GM19328 (cell line): ENCODE data around the gene DIAPH3.
"Not testable (repeated sequence)": the region's sequence is repeated elsewhere in the genome, so short reads cannot be mapped to it uniquely, and the experiment has no call there.

Experiments
- ATAC-seq: cut with Tn5 transposase; IDR thresholded peaks from one replicate; pipeline ENCODE4 v1.9.1; 2021; ENCODE audit warnings: mild to moderate bottlenecking, moderate library complexity; ENCODE audit not compliant: unreplicated experiment

DIAPH3 gene

DNA sequence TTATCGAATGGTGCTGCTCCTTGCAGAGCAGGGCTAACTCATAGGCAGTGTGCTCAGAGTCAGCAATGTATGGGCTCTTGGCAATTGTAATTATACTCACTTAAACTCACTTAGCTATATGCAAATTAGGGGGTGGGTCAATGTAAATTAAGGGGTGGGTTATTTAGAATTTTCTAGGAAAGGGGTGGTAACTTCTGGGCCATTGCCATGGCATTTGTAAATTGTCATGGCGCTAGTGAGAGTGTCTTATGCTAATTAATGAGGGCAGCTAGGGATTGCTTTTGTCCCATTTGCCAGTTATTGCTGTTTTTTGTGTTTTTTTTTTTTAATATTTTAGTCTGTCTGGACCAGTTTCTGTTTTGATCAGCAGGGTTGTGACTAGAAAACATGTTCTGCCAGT lies 68.4 kb downstream of the DIAPH3 start:
- no peak for ATAC-seq

DNA sequence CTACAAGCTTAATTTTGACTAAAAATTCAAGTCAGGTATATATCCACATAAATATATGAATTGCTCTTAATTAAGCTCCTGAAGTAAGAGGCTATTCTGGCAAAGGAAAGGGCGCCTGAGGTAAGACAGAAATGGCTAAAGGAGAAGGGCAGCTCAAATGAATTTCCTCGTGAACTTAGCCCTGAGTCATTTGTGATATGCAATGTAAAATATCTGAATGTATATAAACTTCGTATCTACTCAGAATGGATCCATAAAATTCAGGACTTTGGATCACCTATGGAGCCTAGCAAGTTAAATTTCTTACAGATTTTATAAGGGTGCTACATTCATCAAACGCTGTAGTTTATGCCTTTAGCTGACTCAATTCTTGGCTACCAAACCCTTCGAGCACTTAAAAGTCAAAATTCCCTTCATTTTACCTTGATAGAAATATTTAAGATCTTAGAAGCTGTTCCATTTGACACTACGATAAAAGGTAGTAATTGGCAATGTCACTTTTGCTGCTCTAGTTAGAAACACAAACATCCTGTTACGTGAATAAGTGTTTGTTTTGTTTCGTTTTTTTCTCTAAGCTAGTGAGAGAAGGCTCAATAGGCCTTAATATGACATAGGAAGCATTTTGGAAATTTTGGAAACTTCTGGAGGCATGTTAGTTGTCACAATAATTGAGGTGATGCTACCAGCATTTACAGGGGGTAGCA lies 69.2 kb downstream of the DIAPH3 start:
- no peak for ATAC-seq

- ATAC-seq: no peak
Observed at GRCh38 chr13:60093425-60094019, 70.2 kb downstream of the DIAPH3 start.

- no peak for ATAC-seq
Observed at GRCh38 chr13:60091573-60091972, 72.2 kb downstream of the DIAPH3 start.

- no peak for ATAC-seq
Observed at GRCh38 chr13:60090574-60090973, 73.2 kb downstream of the DIAPH3 start.

DNA sequence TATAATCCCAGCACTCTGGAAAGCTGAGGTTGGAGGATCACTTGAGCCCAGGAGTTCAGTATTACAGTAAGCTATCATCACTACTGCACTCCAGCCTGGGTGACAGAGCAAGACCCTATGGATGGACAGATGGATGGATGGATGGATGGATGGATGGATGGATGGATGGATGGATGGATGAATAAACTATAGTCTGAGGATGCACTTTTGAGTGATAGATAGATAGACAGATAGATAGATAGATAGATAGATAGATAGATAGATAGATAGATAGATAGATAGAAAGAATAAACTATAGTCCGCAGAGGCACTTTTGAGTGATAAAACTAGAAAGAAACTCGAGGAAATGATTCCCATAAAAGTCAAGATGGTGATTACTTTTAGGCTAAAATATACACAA lies 79.9 kb downstream of the DIAPH3 start:
- ATAC-seq: not testable (repeated sequence)

DNA sequence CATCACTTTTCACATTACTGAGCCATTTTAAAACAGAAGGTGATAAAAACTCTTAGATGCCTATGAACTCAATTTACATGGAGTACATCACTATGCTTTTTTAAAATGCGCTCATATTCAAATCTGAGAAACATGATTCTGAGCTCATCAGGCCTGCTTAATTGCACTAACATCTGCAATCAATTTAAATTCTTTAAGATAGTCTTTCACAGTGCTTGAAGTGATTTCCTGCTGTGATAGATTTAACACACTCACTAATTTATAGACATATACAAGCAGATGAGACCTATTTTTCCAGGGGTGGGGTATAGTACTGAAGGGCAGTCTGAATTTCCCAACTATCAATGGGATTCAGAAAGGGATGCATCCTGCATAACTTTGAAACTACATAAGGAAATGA lies 82.9 kb downstream of the DIAPH3 start:
- no peak for ATAC-seq

DNA sequence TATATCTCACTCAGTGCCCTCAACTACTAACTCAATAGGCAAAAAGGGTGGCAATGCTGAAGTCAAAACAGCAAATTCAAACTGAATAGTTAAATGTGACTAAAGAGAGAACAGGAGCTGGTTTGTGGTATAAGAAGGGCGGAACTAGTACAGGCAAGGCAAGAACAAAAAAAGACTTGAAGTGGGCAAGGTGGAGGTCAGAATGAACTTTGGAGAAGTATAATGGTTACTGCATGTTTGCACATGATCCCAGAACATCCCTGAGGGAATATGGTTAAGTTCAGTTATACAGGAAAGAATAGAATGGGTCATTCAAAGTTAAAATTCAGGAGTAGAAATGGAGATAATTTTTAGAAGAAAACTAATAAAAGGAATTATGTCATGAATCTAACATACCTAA lies 85.5 kb downstream of the DIAPH3 start:
- ATAC-seq: no peak

GRCh38 chr13:60075850-60076249 lies 87.9 kb downstream of the DIAPH3 start:
- ATAC-seq: no peak

GRCh38 chr13:60074397-60074796 lies 89.3 kb downstream of the DIAPH3 start:
- ATAC-seq: no peak

GRCh38 chr13:60066226-60066625 lies 97.5 kb downstream of the DIAPH3 start:
- ATAC-seq: no peak

- no peak for ATAC-seq
Observed at GRCh38 chr13:60062502-60062901, 101.2 kb downstream of the DIAPH3 start.

- ATAC-seq: no peak
Observed at GRCh38 chr13:60061737-60062136, 102.0 kb downstream of the DIAPH3 start.

DNA sequence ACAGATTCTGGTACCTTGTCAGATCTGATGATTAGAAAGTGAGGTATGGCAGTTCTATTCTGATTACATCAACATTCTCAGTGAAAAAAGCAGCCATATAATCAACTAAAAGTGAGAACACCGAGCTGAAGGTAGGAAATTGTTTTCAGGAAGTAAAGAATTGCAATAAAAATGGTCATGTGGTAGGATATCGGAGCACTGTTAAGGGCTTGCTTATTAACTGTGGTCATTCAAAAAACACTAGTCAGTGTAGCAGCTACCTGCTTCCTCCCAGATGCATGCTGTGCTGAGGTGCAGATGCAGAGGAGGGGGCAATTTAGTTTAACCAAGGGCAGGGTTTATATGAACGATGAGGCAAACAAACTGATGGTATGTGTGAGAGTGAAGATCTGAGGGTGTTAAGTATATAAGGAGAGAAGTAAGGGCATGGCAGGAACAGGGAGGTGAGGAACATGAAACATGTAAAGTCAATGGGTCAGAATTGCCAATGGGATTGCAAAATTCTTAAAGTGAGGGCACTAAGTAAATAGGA lies 111.9 kb downstream of the DIAPH3 start:
- no peak for ATAC-seq

DNA sequence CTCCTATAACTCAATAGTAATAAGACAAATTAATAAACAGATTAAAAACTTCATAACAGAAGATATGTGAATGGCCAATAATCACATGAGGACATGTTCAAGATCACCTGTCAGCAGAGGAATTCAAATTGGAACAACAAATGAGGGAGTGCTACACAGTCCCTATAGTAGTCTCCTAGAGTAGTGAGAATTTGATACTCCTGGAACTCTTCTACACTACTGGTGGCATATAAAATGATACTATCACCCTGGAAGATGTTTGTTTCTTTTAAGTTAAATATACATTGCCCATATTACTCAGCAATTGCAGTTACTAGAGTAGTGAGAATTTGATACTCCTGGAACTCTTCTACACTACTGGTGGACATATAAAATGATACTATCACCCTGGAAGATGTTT lies 115.4 kb downstream of the DIAPH3 start:
- not testable (repeated sequence) for ATAC-seq

DNA sequence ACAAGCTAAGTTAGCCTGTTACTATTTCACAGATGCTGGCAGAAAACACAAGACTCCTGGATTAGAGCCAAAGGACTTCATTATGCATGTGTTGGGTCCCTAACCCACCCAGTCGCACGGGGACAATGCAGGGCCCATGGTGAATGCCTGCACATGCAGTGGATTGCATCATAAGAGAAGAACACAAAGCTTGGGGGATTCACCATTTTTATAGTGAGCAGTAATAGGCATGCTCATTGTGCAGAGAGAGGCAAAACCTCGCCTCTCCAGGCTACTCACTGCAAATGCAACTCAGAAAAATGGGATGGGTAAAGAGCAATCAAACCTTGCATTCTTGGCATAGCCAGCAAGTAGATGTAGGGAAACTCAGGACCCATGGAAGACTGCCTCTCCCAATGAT lies 115.8 kb downstream of the DIAPH3 start:
- no peak for ATAC-seq

- ATAC-seq: no peak
Observed at GRCh38 chr13:60044321-60044720, 119.4 kb downstream of the DIAPH3 start.

GRCh38 chr13:60043262-60043661 lies 120.5 kb downstream of the DIAPH3 start:
- ATAC-seq: no peak

DNA sequence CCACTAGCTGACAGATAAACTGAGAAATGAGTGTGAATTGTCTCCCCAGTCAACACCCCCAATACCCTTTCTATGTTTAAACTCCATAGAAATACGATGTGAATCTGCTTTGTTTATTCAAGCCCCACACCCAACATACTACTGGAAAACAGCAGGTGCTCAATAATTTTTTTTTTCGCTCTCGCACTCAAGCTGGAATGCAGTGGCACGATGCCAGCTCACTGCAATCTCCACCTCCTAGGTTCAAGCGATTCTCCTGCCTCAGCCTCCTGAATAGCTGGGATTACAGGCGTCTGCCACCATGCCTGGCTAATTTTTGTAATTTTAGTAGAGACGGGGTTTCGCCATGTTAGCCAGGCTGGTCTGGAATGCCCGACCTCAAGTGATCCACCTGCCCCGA lies 123.1 kb downstream of the DIAPH3 start:
- ATAC-seq: not testable (repeated sequence)

DNA sequence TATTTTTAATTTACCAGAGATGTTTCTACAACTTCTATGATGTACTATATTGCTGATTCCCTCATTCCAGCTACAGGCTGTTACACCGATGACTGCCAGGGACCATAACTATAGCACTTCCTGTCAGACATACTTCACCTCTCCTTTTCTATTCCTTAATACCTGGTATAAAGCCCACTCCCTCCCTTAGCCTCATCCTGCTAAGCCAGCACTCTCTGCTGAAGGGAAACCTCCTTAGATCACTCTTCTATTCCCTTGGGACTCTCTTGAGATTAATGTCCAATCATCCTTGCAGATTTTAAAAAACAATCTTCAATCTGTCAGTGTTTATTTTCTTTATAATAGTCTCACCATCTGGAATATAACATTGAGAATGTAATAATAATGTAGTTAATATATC lies 127.9 kb downstream of the DIAPH3 start:
- no peak for ATAC-seq

GRCh38 chr13:60032851-60033250 lies 130.9 kb downstream of the DIAPH3 start:
- no peak for ATAC-seq

DNA sequence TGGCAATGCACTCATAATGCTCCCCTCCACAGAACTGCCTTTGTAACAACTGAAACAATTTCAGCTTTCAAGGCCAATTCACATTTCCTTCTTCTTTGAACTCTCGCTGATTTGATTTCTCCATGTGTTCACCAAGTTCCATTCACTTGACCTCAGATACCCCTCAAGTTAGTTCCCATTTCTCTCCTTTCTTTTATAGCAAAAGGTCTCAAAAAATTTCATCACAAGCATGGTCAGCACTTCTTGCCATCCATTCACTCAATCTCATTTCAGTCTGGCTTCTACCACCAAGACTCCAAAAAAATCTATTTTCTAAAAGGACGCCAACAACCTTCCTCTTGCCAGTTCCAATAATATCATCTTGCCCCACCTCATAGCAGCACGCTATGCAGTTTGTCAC lies 135.7 kb downstream of the DIAPH3 start:
- ATAC-seq: no peak

DNA sequence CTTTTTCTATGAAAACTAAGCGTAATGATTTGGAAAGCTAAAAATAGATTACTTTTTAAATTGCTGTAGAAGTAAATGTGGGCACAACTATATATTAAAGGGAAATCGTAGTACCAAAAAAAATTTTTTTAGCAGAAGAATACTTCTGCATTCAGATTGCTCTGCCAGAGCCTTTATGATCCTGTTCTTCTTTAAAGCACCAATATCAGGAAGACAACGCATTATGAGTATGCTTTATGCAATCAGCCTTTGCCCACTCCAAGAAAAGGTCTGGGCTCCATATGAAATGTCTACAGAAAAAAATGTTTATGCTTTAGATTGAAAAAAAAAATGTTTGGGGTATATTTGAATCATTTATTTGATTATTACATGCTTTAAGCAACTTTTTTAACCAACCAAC lies 137.4 kb downstream of the DIAPH3 start:
- ATAC-seq: no peak
